HEK293 (cell line): ENCODE results near the gene ACAP3.
A peak's percentile ranks its signal among the peaks of the same experiment; 100 is the strongest.

Source experiments
- GLIS2 ChIP-seq: fragments of 450-650 bp; formaldehyde crosslinking; IDR thresholded peaks from 2 replicates; pipeline ENCODE4 v1.5.1; 2016; ENCODE audit warnings: missing biosample characterization, missing genetic modification characterization
- KLF1 ChIP-seq: fragments of 450-650 bp; formaldehyde crosslinking; IDR thresholded peaks from 2 replicates; pipeline ENCODE4 v1.5.1; 2016; ENCODE audit warnings: missing biosample characterization, missing genetic modification characterization
- KLF10 ChIP-seq: fragments of 450-650 bp; IDR thresholded peaks from 2 replicates; pipeline ENCODE4 v1.5.1; 2018; ENCODE audit warnings: missing biosample characterization, mild to moderate bottlenecking, missing genetic modification characterization
- ZNF10 ChIP-seq: fragments of 450-650 bp; formaldehyde crosslinking; IDR thresholded peaks from 2 replicates; pipeline ENCODE4 v1.5.1; 2017; ENCODE audit warnings: missing biosample characterization, missing genetic modification characterization
- ZNF112 ChIP-seq: fragments of 450-650 bp; formaldehyde crosslinking; IDR thresholded peaks from 2 replicates; pipeline ENCODE4 v1.5.0; 2017; ENCODE audit warnings: missing biosample characterization, missing genetic modification characterization
- ZNF175 ChIP-seq: fragments of 450-650 bp; formaldehyde crosslinking; IDR thresholded peaks from 2 replicates; pipeline ENCODE4 v1.5.1; 2016; ENCODE audit warnings: missing biosample characterization, missing genetic modification characterization
- ZNF530 ChIP-seq: fragments of 450-650 bp; formaldehyde crosslinking; IDR thresholded peaks from 2 replicates; pipeline ENCODE4 v1.5.1; 2016; ENCODE audit warnings: low read depth, missing biosample characterization, missing genetic modification characterization
- ZNF544 ChIP-seq: fragments of 450-650 bp; formaldehyde crosslinking; IDR thresholded peaks from 2 replicates; pipeline ENCODE4 v1.5.0; 2017; ENCODE audit warnings: missing biosample characterization, missing genetic modification characterization
- ZSCAN16 ChIP-seq: fragments of 450-650 bp; formaldehyde crosslinking; IDR thresholded peaks from 2 replicates; pipeline ENCODE4 v1.5.1; 2016; ENCODE audit warnings: missing biosample characterization, missing genetic modification characterization
- TF ChIP-seq, protein P1 (sequence below): fragments of 450-650 bp; formaldehyde crosslinking; IDR thresholded peaks from 2 replicates; pipeline ENCODE4 v1.5.1; 2016; ENCODE audit warnings: missing biosample characterization, missing genetic modification characterization
- TF ChIP-seq, protein P2 (sequence below): fragments of 450-650 bp; formaldehyde crosslinking; IDR thresholded peaks from 2 replicates; pipeline ENCODE4 v1.5.1; 2016; ENCODE audit warnings: missing biosample characterization, missing genetic modification characterization
- TF ChIP-seq, protein P3 (sequence below): fragments of 450-650 bp; formaldehyde crosslinking; IDR thresholded peaks from 2 replicates; pipeline ENCODE4 v1.5.1; 2017; ENCODE audit warnings: missing biosample characterization, missing genetic modification characterization

DNA sequence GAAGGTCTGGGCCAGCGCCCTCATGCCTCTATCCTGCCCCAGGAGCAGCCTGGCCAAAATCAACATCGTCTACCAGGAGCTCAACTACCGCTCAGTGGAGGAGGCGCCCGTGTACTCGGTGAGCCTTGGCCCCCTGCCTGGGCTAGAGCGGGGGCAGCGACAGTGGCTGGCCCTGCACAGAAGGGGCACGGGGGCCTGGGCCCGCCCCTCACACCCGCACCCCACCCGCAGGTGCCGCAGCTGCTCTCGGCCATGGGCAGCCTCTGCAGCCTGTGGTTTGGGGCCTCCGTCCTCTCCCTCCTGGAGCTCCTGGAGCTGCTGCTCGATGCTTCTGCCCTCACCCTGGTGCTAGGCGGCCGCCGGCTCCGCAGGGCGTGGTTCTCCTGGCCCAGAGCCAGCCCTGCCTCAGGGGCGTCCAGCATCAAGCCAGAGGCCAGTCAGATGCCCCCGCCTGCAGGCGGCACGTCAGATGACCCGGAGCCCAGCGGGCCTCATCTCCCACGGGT lies 16.7 kb downstream of the ACAP3 start:
- peak; percentile 36; the same call in 1 of the 2 replicates for TF ChIP-seq GLIS2 (tag by site-specific recombination)
- TF ChIP-seq ZNF112 (tag by site-specific recombination): no peak
- peak; percentile 86 for TF ChIP-seq KLF1
- TF ChIP-seq, protein P1, sequence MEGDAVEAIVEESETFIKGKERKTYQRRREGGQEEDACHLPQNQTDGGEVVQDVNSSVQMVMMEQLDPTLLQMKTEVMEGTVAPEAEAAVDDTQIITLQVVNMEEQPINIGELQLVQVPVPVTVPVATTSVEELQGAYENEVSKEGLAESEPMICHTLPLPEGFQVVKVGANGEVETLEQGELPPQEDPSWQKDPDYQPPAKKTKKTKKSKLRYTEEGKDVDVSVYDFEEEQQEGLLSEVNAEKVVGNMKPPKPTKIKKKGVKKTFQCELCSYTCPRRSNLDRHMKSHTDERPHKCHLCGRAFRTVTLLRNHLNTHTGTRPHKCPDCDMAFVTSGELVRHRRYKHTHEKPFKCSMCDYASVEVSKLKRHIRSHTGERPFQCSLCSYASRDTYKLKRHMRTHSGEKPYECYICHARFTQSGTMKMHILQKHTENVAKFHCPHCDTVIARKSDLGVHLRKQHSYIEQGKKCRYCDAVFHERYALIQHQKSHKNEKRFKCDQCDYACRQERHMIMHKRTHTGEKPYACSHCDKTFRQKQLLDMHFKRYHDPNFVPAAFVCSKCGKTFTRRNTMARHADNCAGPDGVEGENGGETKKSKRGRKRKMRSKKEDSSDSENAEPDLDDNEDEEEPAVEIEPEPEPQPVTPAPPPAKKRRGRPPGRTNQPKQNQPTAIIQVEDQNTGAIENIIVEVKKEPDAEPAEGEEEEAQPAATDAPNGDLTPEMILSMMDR (tag by site-specific recombination): no peak
- no peak for TF ChIP-seq ZNF10 (tag by site-specific recombination)
- no peak for TF ChIP-seq ZSCAN16 (tag by site-specific recombination)
- no peak for TF ChIP-seq ZNF530 (tag by site-specific recombination)
- TF ChIP-seq ZNF544: no peak
- no peak for TF ChIP-seq KLF10 (tag by site-specific recombination)
- TF ChIP-seq, protein P2, sequence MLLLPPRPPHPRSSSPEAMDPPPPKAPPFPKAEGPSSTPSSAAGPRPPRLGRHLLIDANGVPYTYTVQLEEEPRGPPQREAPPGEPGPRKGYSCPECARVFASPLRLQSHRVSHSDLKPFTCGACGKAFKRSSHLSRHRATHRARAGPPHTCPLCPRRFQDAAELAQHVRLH (tag by site-specific recombination): no peak
- no peak for TF ChIP-seq ZNF175 (tag by site-specific recombination)
- TF ChIP-seq, protein P3, sequence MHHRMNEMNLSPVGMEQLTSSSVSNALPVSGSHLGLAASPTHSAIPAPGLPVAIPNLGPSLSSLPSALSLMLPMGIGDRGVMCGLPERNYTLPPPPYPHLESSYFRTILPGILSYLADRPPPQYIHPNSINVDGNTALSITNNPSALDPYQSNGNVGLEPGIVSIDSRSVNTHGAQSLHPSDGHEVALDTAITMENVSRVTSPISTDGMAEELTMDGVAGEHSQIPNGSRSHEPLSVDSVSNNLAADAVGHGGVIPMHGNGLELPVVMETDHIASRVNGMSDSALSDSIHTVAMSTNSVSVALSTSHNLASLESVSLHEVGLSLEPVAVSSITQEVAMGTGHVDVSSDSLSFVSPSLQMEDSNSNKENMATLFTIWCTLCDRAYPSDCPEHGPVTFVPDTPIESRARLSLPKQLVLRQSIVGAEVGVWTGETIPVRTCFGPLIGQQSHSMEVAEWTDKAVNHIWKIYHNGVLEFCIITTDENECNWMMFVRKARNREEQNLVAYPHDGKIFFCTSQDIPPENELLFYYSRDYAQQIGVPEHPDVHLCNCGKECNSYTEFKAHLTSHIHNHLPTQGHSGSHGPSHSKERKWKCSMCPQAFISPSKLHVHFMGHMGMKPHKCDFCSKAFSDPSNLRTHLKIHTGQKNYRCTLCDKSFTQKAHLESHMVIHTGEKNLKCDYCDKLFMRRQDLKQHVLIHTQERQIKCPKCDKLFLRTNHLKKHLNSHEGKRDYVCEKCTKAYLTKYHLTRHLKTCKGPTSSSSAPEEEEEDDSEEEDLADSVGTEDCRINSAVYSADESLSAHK (tag by site-specific recombination): no peak
